ENCODE results near the gene RAP2C. TPM values are rescaled to one million over a fixed set of nuclear protein-coding genes. Genes with fewer than 3 reads are reported as not detected.

RAP2C gene
- total and polyA plus RNA-seq, 2 experiments from 2014 or later, result 14.5 to 25.0 TPM

DNA sequence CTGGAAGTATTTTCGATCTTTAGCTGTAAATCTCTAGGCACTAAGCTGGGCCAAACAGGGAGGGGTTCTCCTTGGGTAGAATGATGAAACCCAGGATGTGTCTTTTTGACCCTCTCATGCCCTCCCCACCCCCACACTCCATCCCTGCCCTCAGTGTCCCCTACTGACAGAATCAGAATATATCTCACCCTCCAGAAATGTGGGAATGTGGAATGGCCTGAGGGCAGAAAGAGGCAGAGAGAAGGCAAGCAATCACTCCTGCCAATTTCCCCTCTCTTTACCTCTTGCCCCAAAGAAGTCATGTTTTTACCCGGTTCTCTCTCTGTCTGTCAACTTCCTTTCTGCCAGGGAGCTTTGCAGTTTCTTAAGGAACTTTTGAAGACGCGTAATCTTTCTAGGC lies 34.4 kb downstream of the RAP2C start (continued):
- TF ChIP-seq ZNF462 (CRISPR knock-in tag; IDR thresholded peaks at IDR 0.05), result no peak
- TF ChIP-seq CREB1 (CRISPR knock-in tag; IDR thresholded peaks at IDR 0.05; ENCODE audit: low read depth), result no peak
- no peak for TF ChIP-seq JUNB (IDR thresholded peaks at IDR 0.05; ENCODE audit: unreplicated experiment)
- no peak for TF ChIP-seq EZH2phosphoT487 (IDR thresholded peaks at IDR 0.05; ENCODE audit: unreplicated experiment)
- TF ChIP-seq ZNF114 (CRISPR knock-in tag; IDR thresholded peaks at IDR 0.05), result no peak

GRCh38 chrX:132181364-132181763 lies 37.9 kb downstream of the RAP2C start:
- H4K20me1 ChIP-seq (replicated peaks; ENCODE audit: insufficient read depth), result no peaks in the 10 kb centered on the region
- H3K36me3 ChIP-seq (ENCODE audit: insufficient read depth), result no peaks in the 10 kb centered on the region
- Mint-ChIP-seq H3K4me3 (no peak overlapping the region), H3K9me3 (no peaks in the 10 kb centered on the region), H3K27me3 (ENCODE audit: insufficient read depth, low read depth, poor library complexity) (peaks cover 1% of the 10 kb centered on the region), H3K4me1 (peaks cover 5% of the 10 kb centered on the region; the same call in 2 of the 3 replicates), H3K36me3 (ENCODE audit: low read depth) (no peaks in the 10 kb centered on the region), H3K27ac (no peak overlapping the region)
- no peaks in the 10 kb centered on the region for H3K9me2 ChIP-seq (ENCODE audit: insufficient read depth)
- no peaks in the 10 kb centered on the region for H3K27me3 ChIP-seq (ENCODE audit: insufficient read depth)
- no peaks in the 10 kb centered on the region for H3K79me2 ChIP-seq (replicated peaks; ENCODE audit: insufficient read depth)
- no peaks in the 10 kb centered on the region for H3K4me1 ChIP-seq (ENCODE audit: insufficient read depth)
- no peak for ATAC-seq
- no peak overlapping the region for H3K4me2 ChIP-seq
- no peak overlapping the region for H2AFZ ChIP-seq
- H3K4me3 ChIP-seq, result no peak overlapping the region
- H3F3A ChIP-seq (replicated peaks; ENCODE audit: low read depth), result no peaks in the 10 kb centered on the region
- H3K27ac ChIP-seq (ENCODE audit: low read depth), result no peak overlapping the region
- no peak for DNase-seq (ENCODE audit: low spot score)
- TF ChIP-seq EZH2phosphoT487 (IDR thresholded peaks at IDR 0.05; ENCODE audit: unreplicated experiment) (no peak), ZNF331 (CRISPR knock-in tag; IDR thresholded peaks at IDR 0.05; ENCODE audit: low read depth) (no peak), STAT1 (IDR thresholded peaks at IDR 0.05; ENCODE audit: unreplicated experiment) (no peak), ETS1 (IDR thresholded peaks at IDR 0.05) (no peak), ZNF114 (CRISPR knock-in tag; IDR thresholded peaks at IDR 0.05) (no peak), POLR2AphosphoS5 (IDR thresholded peaks at IDR 0.05; ENCODE audit: low read depth) (no peak), NANOG (IDR thresholded peaks at IDR 0.05; ENCODE audit: borderline replicate concordance) (no peak), ZNF462 (CRISPR knock-in tag; IDR thresholded peaks at IDR 0.05) (no peak), JUNB (IDR thresholded peaks at IDR 0.05; ENCODE audit: unreplicated experiment) (no peak)

Data from GM23338 (cell line).